ENCODE results near the gene POLR1C.

DNA sequence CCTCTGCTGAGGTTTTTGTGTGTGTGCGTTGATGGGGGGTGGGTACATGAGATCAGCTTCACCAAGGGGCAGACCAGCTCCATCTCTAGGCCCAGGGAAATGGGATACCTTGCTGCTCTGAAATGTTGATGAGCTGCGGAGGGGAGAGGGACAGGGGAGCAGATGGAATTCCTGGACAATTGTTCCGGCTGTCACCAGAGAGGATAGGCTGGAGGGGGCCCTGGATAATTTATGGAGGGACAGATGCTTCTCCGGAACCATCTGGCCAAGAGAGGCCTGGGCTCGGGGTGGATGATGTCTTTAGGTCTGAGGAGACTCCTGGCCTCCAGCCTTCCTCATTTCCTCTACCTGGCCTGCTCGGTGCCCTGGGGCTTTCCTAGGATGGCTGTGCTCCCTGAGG is 41.4 kb upstream of the POLR1C start:
- TF ChIP-seq, protein P1, sequence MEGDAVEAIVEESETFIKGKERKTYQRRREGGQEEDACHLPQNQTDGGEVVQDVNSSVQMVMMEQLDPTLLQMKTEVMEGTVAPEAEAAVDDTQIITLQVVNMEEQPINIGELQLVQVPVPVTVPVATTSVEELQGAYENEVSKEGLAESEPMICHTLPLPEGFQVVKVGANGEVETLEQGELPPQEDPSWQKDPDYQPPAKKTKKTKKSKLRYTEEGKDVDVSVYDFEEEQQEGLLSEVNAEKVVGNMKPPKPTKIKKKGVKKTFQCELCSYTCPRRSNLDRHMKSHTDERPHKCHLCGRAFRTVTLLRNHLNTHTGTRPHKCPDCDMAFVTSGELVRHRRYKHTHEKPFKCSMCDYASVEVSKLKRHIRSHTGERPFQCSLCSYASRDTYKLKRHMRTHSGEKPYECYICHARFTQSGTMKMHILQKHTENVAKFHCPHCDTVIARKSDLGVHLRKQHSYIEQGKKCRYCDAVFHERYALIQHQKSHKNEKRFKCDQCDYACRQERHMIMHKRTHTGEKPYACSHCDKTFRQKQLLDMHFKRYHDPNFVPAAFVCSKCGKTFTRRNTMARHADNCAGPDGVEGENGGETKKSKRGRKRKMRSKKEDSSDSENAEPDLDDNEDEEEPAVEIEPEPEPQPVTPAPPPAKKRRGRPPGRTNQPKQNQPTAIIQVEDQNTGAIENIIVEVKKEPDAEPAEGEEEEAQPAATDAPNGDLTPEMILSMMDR (conservative IDR thresholded peaks at IDR 0.05; ENCODE audit: low read depth, low read length): no peak
- TF ChIP-seq EZH2 (IDR thresholded peaks at IDR 0.05; ENCODE audit: borderline replicate concordance, low read depth, low read length, poor library complexity, severe bottlenecking): no peak

Measured in A673 (cell line).